HCT116 (cell line): ENCODE results near the gene SLC22A6.

Source experiments
- EZH2phosphoT487 ChIP-seq: fragments of 200-600 bp; IDR thresholded peaks from 2 replicates; pipeline ENCODE4 v1.6.1; 2018; ENCODE audit warnings: antibody characterized with exemption, borderline replicate concordance
- POLR2A ChIP-seq: IDR thresholded peaks from 2 replicates; pipeline ENCODE4 v1.7.0; 2011; ENCODE audit warnings: borderline replicate concordance; ENCODE audit not compliant: insufficient read depth, insufficient read length; ENCODE audit errors: extremely low read depth
- RAD21 ChIP-seq: IDR thresholded peaks from 2 replicates; pipeline ENCODE4 v1.6.1; 2012; ENCODE audit warnings: low read depth, mild to moderate bottlenecking
- TCF7L2 ChIP-seq: IDR thresholded peaks from 2 replicates; pipeline ENCODE4 v1.7.0; 2011; ENCODE audit warnings: borderline replicate concordance, inconsistent platforms; ENCODE audit not compliant: insufficient read depth, insufficient read length; ENCODE audit errors: extremely low read depth
- YY1 ChIP-seq: IDR thresholded peaks from 2 replicates; pipeline ENCODE4 v1.6.1; 2011; ENCODE audit warnings: low read length, low read depth, moderate library complexity, mild to moderate bottlenecking; ENCODE audit not compliant: insufficient replicate concordance; ENCODE audit errors: extremely low read depth
- ZNF274 ChIP-seq: fragments of 200-500 bp; sonication (Bioruptor generic); IDR thresholded peaks from 2 replicates; pipeline ENCODE4 v1.6.1; 2014; ENCODE audit warnings: mild to moderate bottlenecking, low read depth, low read length, inconsistent platforms
- TF ChIP-seq, protein P1 (sequence below), 3 experiments: fragments of 200-600 bp in 1 of 3; sonication (generic) in 1 of 3; IDR thresholded peaks in 2 of 3; conservative IDR thresholded peaks in 1 of 3; 2 replicates each; pipeline ENCODE4 v1.5.1; 2012 to 2017; ENCODE audit warnings: low read depth in 2 of 3, low read length in 2 of 3, antibody characterized with exemption in 1 of 3, borderline replicate concordance in 1 of 3, control low read depth in 1 of 3, mild to moderate bottlenecking in 1 of 3, mixed read lengths in 1 of 3, mixed run types in 1 of 3, moderate library complexity in 1 of 3; ENCODE audit not compliant: insufficient read depth in 1 of 3
- TF ChIP-seq, protein P2 (sequence below): IDR thresholded peaks from 2 replicates; pipeline ENCODE4 v1.6.1; 2012; ENCODE audit warnings: low read depth
- TF ChIP-seq, protein P3 (sequence below): IDR thresholded peaks from 2 replicates; pipeline ENCODE4 v1.6.1; 2012

DNA sequence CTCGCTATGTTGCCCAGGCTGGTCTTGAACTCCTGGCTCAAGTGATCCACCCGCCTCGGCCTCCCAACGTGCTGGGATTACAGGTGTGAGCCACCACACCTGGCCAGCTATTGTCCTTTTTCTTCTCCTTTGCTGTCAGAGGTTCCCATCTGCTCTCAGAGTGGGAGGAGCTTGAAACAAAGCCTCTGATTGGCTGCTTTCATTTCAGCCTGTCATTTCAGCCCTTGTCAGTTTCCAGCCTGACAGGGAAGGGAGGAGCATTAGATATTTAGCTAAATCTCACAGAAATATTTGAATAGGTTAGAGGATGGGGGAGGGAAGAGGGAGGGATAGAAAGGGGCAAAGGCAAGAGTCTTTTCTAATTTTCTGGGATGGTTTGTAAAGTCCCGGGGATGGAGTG is 8.7 kb downstream of the SLC22A6 start:
- no peak for TF ChIP-seq POLR2A
- TF ChIP-seq, protein P1, sequence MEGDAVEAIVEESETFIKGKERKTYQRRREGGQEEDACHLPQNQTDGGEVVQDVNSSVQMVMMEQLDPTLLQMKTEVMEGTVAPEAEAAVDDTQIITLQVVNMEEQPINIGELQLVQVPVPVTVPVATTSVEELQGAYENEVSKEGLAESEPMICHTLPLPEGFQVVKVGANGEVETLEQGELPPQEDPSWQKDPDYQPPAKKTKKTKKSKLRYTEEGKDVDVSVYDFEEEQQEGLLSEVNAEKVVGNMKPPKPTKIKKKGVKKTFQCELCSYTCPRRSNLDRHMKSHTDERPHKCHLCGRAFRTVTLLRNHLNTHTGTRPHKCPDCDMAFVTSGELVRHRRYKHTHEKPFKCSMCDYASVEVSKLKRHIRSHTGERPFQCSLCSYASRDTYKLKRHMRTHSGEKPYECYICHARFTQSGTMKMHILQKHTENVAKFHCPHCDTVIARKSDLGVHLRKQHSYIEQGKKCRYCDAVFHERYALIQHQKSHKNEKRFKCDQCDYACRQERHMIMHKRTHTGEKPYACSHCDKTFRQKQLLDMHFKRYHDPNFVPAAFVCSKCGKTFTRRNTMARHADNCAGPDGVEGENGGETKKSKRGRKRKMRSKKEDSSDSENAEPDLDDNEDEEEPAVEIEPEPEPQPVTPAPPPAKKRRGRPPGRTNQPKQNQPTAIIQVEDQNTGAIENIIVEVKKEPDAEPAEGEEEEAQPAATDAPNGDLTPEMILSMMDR (IDR thresholded peaks at IDR 0.05 in 2 of 3, conservative IDR thresholded peaks at IDR 0.05 in 1 of 3; ENCODE audit: borderline replicate concordance in 1 of 3, insufficient read depth in 1 of 3, low read depth in 2 of 3, low read length in 2 of 3): no peak
- TF ChIP-seq YY1: no peak
- TF ChIP-seq, protein P2, sequence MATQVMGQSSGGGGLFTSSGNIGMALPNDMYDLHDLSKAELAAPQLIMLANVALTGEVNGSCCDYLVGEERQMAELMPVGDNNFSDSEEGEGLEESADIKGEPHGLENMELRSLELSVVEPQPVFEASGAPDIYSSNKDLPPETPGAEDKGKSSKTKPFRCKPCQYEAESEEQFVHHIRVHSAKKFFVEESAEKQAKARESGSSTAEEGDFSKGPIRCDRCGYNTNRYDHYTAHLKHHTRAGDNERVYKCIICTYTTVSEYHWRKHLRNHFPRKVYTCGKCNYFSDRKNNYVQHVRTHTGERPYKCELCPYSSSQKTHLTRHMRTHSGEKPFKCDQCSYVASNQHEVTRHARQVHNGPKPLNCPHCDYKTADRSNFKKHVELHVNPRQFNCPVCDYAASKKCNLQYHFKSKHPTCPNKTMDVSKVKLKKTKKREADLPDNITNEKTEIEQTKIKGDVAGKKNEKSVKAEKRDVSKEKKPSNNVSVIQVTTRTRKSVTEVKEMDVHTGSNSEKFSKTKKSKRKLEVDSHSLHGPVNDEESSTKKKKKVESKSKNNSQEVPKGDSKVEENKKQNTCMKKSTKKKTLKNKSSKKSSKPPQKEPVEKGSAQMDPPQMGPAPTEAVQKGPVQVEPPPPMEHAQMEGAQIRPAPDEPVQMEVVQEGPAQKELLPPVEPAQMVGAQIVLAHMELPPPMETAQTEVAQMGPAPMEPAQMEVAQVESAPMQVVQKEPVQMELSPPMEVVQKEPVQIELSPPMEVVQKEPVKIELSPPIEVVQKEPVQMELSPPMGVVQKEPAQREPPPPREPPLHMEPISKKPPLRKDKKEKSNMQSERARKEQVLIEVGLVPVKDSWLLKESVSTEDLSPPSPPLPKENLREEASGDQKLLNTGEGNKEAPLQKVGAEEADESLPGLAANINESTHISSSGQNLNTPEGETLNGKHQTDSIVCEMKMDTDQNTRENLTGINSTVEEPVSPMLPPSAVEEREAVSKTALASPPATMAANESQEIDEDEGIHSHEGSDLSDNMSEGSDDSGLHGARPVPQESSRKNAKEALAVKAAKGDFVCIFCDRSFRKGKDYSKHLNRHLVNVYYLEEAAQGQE: no peak
- no peak for TF ChIP-seq TCF7L2
- TF ChIP-seq, protein P3, sequence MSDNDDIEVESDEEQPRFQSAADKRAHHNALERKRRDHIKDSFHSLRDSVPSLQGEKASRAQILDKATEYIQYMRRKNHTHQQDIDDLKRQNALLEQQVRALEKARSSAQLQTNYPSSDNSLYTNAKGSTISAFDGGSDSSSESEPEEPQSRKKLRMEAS: no peak
- no peak for TF ChIP-seq EZH2phosphoT487
- no peak for TF ChIP-seq ZNF274
- TF ChIP-seq RAD21: no peak
